Gastrocnemius medialis (tissue), 4 donors: ENCODE data around the gene UMPS.

Experiments
- POLR2A ChIP-seq, 2 donors: fragments of 450-650 bp; IDR thresholded peaks; one replicate each; pipeline ENCODE4 v1.6.1; 2017; ENCODE audit warnings: antibody characterized with exemption in 2 of 2, mild to moderate bottlenecking in 2 of 2, moderate library complexity in 2 of 2
- TF ChIP-seq, protein P1 (sequence below), 5 experiments: fragments of 450-650 bp in 3 of 5; fragments of 200-600 bp in 2 of 5; sonication (generic) in 2 of 5; IDR thresholded peaks in 4 of 5; conservative IDR thresholded peaks in 1 of 5; 1 replicate in 4 of 5; 2 replicates in 1 of 5; pipeline ENCODE4 v1.5.1; 2016 to 2019; ENCODE audit warnings: antibody characterized with exemption in 5 of 5, mild to moderate bottlenecking in 3 of 5, moderate library complexity in 3 of 5

DNA sequence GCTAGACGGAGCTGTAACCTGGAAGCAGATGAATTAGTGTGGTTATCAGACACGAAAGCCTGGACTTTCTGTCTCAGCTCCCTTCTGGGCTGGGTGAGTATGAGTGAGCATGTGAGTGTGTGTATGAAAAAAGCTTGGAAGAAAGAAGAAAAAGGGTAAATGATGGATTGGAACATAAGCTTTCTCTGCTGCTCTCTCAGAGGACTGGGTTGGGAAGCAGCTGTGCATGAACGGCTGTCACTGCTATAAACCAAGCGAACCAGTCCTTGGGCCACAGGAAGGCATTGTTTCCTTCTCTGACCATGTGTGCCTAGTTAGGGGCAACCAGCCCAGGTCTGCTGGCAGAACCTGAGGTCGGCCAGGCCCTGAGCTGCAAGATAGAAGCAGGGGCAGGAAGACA is 37.0 kb downstream of the UMPS start:
- TF ChIP-seq, protein P1, sequence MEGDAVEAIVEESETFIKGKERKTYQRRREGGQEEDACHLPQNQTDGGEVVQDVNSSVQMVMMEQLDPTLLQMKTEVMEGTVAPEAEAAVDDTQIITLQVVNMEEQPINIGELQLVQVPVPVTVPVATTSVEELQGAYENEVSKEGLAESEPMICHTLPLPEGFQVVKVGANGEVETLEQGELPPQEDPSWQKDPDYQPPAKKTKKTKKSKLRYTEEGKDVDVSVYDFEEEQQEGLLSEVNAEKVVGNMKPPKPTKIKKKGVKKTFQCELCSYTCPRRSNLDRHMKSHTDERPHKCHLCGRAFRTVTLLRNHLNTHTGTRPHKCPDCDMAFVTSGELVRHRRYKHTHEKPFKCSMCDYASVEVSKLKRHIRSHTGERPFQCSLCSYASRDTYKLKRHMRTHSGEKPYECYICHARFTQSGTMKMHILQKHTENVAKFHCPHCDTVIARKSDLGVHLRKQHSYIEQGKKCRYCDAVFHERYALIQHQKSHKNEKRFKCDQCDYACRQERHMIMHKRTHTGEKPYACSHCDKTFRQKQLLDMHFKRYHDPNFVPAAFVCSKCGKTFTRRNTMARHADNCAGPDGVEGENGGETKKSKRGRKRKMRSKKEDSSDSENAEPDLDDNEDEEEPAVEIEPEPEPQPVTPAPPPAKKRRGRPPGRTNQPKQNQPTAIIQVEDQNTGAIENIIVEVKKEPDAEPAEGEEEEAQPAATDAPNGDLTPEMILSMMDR (IDR thresholded peaks at IDR 0.05 in 4 of 5, conservative IDR thresholded peaks at IDR 0.05 in 1 of 5), result no peak
- no peak for TF ChIP-seq POLR2A (IDR thresholded peaks at IDR 0.05)
